HG02840 (cell line): ENCODE data around the gene GRIP1.

Source experiments
- ATAC-seq: cut with Tn5 transposase; IDR thresholded peaks from one replicate; pipeline ENCODE4 v1.9.1; 2021; ENCODE audit warnings: mild to moderate bottlenecking, moderate library complexity, moderate number of reproducible peaks; ENCODE audit not compliant: unreplicated experiment, low FRiP score

GRIP1 gene

DNA sequence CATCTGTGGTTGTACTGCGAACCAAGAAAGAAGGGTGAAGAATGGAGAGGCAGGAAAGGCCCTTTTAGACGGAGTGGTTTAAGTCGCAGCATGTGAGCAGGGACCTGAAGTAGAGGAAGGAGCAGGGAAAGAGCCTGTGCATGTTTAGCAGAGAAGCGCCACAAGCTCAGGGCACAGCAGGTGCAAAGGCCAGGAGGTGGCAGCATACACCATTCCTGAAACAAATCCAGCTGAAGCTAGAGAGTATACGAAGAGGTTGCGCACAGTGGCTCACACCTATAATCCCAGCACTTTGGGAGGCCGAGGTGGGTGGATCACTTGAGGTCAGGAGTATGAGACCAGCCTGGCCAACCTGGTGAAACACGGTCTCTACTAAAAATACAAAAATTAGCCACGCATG lies 326.7 kb downstream of the GRIP1 start:
- no peak for ATAC-seq

DNA sequence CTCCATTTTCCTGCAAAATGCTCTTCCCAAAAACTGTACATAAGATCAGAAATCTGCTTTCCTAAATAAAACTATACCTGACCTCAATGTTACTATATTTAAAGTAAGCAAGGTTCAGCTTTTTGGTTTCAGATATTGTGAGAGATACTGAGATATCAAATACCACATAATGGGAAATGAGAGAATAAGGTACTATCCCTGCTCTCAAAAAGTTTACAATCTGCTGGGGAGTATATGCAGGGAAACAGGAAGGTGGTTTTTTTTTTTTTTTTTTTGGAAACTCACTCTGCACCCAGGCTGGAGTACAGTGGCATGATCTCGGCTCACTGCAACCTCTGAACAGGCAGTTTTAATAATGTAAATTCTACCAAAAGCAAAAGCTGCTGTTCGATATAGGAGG lies 327.6 kb downstream of the GRIP1 start:
- no peak for ATAC-seq

DNA sequence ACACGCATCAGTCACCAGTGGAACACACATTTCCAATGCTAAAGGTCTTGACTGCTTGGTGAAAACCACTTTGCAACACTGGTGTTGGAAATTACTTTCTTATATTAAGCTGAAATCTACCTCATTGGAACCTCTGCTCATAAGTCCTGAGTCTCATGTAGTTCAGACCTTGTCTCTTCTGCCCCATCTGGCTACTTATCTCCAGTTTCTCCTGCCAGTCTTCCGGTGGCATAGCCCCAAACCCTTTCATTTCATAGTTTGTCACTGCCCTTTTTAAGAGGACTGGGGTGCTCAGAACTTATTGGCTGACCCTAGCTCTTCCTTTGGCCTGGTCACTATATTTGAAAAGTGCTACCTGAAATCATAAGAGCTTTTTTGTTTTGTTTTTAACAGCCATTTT lies 332.9 kb downstream of the GRIP1 start:
- no peak for ATAC-seq

DNA sequence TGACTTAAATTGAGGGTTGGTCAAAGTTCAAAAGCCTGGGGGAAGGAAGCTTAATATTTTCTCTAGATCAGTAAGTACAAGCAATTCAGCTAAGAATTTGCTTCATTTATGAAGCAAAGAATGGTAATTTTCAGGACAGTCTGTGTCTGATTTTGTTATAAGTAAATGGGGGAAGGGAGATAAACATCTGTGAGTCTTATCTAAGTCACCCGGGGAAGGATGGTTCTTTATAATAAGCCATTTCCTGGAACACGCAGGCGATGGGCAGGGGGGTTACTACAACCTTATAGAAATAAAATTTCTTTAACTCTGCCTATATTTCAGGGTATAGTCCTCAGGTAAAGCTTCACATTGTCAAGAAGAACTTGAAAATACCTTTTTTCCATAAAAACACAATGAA lies 333.7 kb downstream of the GRIP1 start:
- no peak for ATAC-seq

DNA sequence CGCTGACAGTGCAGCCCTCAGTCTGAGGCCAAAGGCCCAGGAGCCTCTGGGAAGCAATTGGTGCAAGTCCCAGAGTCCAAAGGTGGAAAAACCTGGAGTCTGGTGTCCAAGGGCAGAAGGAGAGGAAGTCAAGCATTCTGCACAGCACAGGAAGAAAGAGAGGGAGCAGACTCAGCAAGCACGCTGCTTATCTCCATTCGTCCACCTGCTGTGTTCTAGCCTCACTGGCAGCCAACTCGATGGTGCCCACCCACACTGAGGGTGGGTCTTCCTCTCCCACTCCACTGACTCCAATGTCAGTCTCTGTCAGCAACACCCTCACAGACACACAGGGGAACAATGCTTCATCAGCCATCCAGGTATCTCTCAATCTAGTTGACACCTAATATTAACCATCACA lies 337.8 kb downstream of the GRIP1 start:
- ATAC-seq = no peak

DNA sequence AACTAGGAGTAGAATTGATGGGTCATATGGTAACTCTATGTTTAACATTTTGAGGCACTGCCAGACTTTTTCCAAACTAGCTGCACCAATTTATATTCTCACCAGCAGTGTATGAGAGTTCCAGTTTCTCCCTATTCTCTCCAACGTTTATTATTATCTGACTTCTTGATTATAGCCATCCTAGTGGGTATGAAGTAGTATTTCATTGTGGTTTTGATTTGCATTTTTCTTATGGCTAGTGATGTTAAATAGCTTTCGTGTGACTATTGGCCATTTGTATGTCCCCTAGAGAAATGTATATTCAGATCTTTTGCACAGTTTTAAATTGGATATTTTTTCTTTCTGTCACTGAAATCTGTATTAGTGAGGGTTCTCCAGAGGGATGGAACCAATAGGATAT lies 338.7 kb downstream of the GRIP1 start:
- ATAC-seq = no peak

DNA sequence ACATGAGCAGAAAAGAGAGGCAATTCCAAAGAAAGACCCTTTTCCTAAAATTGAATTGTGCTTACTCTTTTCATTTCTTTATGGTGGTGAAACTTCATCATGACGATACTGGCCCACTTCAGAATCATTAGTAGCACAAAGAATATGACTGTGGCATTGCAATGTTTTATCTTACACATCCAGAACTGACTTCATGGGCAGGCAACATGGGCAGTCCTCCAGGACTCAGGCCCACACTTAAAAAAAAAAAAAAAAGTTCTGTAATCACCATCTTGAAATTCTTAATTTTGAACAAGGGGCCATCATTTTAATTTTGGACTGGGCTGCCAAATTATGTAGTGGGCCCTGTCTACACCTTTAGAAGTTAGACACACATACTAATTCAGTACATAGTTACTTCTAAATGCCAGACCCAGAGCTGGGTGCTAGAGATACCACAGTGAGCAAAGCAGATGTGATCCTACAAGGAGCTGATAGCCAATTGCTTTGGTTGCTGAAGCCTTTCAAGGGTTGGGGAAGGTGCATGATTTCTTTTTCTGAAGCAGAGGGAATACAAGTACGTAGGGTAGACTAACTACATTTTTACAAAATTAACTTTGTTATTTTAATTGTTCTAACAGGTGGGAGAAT lies 341.4 kb downstream of the GRIP1 start:
- no peak for ATAC-seq

DNA sequence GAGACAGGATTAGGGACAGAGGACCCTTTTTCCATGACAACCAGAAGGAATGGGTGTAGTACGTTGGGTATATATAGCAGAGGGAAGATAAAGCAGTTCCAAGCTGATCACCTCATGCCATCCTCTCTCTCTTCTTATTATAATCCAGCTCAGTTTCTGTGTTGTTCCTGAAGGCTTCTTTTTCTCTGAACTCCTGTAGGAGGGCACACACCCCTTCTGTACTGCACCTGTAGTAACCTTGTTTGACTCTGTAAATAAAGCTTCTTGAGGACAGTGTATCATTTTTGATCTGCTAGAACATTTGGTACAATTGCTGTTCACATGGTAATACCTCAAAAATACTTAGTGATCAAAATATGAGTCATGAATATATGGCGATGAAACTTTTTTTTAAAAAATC lies 343.1 kb downstream of the GRIP1 start:
- ATAC-seq = no peak

DNA sequence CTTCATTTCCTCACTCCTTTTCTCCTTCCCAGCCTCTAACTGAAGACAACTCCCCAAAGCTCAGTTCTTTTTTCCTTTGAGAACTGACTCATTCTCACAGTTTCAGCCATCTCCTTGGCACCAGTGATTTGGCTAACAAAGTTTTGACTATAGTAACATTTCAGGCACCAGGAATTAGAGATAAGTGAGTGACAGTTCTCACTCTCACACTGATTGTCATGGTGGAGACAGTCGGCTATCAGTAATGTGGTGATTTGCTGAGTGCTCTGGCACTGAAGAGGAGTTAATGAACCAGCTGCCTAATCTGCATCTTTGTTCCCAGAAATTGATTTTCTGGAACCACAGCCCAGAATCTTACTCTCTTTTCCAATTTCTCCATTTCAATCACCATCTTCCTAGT lies 347.1 kb downstream of the GRIP1 start:
- no peak for ATAC-seq

DNA sequence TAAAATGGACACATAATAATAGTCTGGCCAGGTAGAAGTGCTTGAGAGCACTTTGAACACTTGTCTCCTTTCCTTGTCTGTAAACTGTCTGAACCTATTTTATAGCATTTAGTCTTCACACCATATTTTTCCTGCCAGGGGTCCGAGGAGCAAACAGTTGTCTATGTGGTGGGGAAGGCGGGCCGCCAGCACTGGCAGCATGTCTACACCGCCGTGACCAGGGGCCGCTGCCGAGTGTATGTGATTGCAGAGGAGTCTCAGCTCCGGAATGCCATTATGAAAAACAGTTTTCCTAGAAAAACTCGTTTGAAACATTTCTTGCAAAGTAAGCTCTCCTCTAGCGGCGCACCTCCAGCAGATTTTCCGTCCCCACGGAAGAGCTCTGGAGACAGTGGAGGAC lies 347.9 kb downstream of the GRIP1 start:
- ATAC-seq = no peak

DNA sequence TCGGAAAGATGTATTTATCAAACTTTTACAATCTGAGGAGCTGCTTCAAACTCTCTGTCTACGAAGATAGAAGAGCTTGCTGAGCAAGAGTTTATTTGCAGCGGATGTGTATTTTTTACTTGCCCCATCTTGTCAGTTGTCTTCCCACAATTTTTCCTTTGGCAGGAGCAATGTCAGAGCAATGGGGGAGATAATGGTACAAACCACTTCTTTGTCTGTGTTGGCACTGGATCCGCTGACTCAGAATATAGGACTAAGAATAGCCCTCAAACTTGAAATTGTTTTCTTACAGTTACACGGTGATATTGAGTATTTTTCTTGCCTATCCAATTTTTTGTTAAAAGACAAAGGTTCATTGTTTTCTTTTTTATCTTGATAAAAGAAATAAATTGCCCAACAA lies 348.9 kb downstream of the GRIP1 start:
- no peak for ATAC-seq

DNA sequence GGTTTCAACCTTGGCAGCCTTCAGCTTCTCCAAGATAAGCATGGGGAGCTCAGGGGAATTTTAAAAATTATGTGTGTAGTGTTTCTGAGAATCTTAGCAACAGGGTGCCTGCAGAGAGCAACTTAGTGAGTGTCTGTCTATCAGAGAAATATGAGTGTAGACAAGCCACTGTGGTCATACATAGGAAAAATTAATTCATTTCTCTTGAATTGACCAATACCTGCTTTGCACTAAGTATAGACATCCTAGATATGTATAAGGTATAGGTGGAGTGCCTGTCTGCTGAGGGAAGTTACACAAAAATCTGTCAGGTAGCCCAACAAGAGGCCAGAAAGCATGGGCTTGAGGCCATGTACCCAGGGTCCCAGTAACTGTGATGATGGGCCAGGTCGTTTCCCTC lies 355.9 kb downstream of the GRIP1 start:
- no peak for ATAC-seq

DNA sequence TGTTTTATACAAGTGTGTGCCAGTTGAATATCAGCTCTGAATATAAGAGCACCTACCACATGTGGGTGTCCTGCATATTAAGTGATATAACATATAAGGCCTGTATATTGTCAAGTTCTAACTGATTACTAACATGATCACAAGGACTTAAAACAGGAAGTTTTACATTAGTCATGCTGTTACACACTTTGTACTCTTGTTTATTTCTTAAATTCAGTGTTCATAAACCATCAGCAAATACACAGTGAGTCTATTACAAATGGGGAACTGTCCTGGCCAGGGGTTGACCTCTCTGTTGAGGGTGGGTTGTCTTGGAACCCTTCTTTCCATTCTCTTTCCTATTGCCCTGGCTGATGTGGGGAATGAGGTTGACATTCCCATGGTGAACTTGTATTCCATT lies 357.4 kb downstream of the GRIP1 start:
- no peak for ATAC-seq

DNA sequence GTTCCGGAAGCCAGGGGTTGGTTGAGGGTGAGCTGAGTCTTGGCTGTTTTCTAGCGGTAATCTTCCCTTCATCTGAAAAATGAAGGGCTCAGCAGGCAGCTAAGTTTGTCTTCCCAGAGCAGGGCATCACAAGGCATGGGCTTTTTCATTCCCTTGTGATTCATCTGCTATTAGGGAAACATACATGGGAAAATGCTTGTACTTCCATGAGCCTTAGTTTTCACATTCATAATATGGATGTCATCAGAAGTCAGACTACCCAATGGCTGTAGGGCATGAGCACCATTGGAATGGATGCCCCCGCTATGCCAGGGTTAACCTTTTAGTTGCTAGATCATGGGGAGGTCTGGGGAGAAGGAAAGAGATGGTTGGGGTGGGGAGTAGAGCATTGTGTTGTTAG lies 357.9 kb downstream of the GRIP1 start:
- no peak for ATAC-seq

DNA sequence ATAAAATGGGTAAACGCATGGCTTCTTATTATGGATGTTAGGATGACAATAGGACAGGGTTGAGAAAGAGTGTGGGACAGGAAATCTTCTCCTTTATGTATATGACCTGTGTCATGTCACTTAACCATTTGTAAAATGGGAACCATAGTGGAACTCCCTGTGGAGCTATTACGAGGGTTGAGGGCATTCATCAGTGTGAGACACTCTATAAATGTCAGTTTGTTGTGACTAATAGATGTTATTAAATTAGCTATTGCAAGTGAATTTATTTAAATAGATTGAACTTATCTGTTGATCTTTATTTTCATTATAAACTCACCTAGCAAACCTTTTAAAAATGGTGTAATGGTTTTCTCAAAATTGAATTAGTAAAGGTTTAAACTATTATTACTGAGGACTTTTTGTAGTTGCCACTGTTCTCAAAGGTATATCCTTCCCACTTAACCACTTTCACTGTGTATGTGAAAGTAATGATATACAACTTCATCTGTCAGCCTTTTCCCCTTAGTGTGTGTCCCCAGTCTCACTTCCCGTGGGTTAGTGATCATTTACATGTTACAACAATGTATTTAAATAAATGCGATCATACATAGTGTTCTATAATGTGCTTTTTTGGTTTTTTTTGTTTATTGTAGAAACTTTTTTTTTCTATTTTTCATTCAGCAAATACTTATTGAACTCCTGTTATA lies 359.5 kb downstream of the GRIP1 start:
- no peak for ATAC-seq

DNA sequence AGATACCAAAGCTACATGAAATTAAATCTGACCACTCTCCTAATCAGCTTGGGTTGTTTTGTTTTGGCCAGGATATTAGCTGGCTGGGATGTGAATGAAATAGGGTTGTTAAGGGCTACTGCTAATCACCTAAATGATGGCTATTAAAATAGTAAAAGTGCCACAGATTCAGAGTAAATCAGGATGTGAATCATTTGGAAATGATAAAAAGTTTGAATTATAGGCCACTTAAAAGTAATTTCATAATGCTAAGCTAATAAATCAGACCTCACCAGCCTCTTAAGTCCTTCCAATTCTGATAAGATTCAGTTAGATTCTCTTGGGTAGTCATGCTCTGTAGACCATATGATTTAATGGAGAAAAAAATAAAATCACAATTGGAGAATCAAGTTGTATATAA lies 364.6 kb downstream of the GRIP1 start:
- no peak for ATAC-seq

DNA sequence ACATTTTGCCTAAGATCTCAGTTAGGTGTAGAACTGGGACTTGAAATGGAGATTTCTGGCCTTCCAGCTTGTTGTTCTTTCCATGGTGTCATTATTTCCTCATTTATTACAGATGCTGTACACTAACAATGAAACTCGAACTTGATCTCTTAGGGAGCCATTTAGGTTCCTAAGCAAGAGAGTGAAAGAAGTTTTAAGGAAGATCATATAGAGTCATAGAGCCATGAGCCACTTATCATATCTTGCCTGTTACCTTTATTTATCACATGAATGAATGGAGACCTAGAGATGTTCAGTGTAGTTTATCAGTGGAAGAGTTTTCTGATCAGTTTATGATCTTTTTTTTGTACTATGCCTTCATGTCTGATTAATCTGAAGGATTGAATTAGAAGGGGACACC lies 366.7 kb downstream of the GRIP1 start:
- no peak for ATAC-seq

DNA sequence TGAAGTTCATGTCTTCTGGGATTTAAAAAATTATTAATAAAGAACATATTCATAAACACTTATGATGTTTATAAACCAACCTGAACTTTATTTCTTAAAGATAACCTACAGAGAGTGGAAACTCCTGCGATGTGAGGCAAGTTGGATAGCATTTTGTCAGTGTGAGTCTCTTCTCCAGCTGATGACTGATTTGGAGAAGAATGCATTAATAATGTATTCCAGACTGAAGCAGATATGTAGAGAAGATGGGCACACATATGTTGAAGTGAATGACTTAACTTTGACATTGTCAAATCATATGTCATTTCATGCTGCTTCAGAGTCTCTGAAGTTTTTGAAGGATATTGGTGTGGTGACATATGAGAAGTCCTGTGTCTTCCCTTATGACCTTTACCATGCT lies 369.3 kb downstream of the GRIP1 start:
- no peak for ATAC-seq

DNA sequence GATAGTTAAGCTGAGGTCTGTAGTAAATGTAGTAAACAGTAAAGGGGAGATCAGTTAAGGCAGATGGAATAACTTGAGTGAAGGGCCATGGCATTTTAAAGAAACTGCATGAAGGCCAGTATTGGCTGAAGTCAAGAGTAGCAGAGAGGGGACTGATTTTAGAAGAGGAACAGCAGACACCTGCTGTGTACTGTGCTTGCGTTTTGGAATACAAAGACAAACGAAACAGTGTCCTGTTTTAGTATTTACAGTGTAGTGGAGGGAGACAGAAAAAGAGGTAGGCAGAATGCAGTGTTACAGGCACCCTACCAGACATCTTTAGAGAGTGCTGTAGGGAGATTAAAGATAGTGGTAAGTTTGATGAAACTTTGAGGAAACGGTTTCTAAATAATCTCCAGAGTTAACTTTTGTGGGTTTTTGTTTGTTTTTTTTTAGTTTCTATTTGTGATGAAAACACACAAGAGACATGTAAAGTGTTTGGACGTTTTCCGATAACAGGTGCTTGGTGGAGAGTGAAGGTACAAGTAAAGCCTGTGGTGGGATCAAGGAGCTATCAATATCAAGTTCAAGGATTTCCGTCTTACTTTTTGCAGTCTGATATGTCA lies 374.5 kb downstream of the GRIP1 start:
- no peak for ATAC-seq

DNA sequence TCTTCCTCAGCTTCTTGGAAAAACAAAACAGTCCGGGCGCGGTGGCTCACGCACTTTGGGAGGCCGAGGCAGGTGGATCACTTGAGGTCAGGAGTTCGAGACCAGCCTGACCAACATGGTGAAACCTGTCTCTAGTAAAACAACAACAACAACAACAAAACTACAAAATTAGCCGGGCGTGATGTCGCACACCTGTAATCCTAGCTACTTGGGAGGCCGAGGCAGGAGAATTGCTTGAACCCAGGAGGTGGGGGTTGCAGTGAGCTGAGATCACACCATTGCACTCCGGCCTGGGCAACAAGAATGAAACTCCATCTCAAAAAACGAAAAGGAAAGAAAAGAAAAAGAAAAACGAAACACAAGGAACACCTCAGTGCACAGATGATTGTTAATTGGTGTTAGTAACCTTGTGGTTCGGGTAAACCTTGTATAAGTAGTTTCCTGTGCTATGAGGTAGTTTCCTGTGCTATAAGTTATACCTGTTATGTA lies 375.5 kb downstream of the GRIP1 start:
- ATAC-seq = peak; percentile 40

DNA sequence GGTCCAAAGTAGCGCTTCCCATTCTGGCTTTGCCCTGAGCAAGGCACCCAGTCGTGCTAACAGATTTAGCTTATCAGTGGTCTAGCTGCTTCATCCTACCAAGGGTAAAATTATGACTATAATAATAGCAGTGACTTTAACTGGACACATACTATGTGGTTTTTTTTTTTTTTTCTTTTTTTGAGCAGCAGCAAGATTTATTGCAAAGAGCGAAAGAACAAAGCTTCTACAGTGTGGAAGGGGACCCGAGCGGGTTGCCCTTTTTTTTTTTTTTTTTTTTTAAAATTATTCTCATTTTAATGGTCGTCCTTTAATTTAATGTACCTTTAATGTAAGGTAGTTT lies 376.1 kb downstream of the GRIP1 start:
- no peak for ATAC-seq
